H9 (cell line): Measurements from ENCODE around the gene DHRS7C. TPM values are rescaled to one million over a fixed set of nuclear protein-coding genes. Genes with fewer than 3 reads are reported as not detected.

ENCODE experiments used
- DNase-seq: peaks from one replicate; pipeline ENCODE4 v3.0.0-alpha.2; 2017
- H2AFZ ChIP-seq: one replicate; pipeline ENCODE4 v1.6.1; 2013; ENCODE audit warnings: mild to moderate bottlenecking, low read length, control low read depth, moderate library complexity
- H2AK5ac ChIP-seq: 2 replicates; pipeline ENCODE4 v1.6.1; 2013; ENCODE audit warnings: low read length, control low read depth, mixed read lengths; ENCODE audit not compliant: insufficient read length
- H2BK120ac ChIP-seq: one replicate; pipeline ENCODE4 v1.6.1; 2013; ENCODE audit warnings: low read depth, mild to moderate bottlenecking, low read length, control low read depth, inconsistent platforms; ENCODE audit not compliant: poor library complexity, severe bottlenecking
- H2BK12ac ChIP-seq: 2 replicates; pipeline ENCODE4 v1.6.1; 2013; ENCODE audit warnings: low read length, control low read depth, mixed read lengths, low read depth; ENCODE audit not compliant: insufficient read length
- H2BK15ac ChIP-seq: 2 replicates; pipeline ENCODE4 v1.6.1; 2013; ENCODE audit warnings: low read depth, low read length, control low read depth
- H2BK20ac ChIP-seq: one replicate; pipeline ENCODE4 v1.6.1; 2013; ENCODE audit warnings: low read depth, mild to moderate bottlenecking, low read length, control low read depth, inconsistent platforms; ENCODE audit not compliant: poor library complexity, severe bottlenecking
- H2BK5ac ChIP-seq: 2 replicates; pipeline ENCODE4 v1.6.1; 2013; ENCODE audit warnings: low read length, control low read depth, mixed read lengths; ENCODE audit not compliant: insufficient read length
- H3K14ac ChIP-seq: 2 replicates; pipeline ENCODE4 v1.6.1; 2013; ENCODE audit warnings: low read length, control low read depth; ENCODE audit not compliant: insufficient read depth
- H3K18ac ChIP-seq: 2 replicates; pipeline ENCODE4 v1.6.1; 2013; ENCODE audit warnings: low read depth, mild to moderate bottlenecking, mixed read lengths, low read length, control low read depth; ENCODE audit not compliant: insufficient read length
- H3K23ac ChIP-seq: 2 replicates; pipeline ENCODE4 v1.6.1; 2013; ENCODE audit warnings: low read length, control low read depth, mixed read lengths, low read depth; ENCODE audit not compliant: insufficient read length
- H3K23me2 ChIP-seq: 2 replicates; pipeline ENCODE4 v1.6.1; 2013; ENCODE audit warnings: low read depth, mild to moderate bottlenecking, mixed read lengths, low read length, control low read depth; ENCODE audit not compliant: insufficient read length, poor library complexity, severe bottlenecking
- H3K27ac ChIP-seq: 2 replicates; pipeline ENCODE4 v1.5.1; 2013; ENCODE audit warnings: low read length, control low read depth, mixed read lengths, low read depth; ENCODE audit not compliant: insufficient read length
- H3K27me3 ChIP-seq: 2 replicates; pipeline ENCODE4 v1.6.1; 2013; ENCODE audit warnings: low read length, control low read depth, inconsistent platforms; ENCODE audit not compliant: insufficient read depth
- H3K4ac ChIP-seq: 2 replicates; pipeline ENCODE4 v1.6.1; 2013; ENCODE audit warnings: low read depth, mild to moderate bottlenecking, control low read depth, inconsistent platforms, low read length, moderate library complexity
- H3K4me1 ChIP-seq: 2 replicates; pipeline ENCODE4 v1.6.1; 2013; ENCODE audit warnings: low read length, control low read depth, inconsistent platforms; ENCODE audit not compliant: insufficient read depth
- H3K4me2 ChIP-seq: 2 replicates; pipeline ENCODE4 v1.6.1; 2013; ENCODE audit warnings: low read length, control low read depth, mixed read lengths; ENCODE audit not compliant: insufficient read length, insufficient read depth
- H3K56ac ChIP-seq: 2 replicates; pipeline ENCODE4 v1.6.1; 2013; ENCODE audit warnings: low read depth, mild to moderate bottlenecking, mixed read lengths, low read length, control low read depth; ENCODE audit not compliant: insufficient read length
- H3K79me1 ChIP-seq: 2 replicates; pipeline ENCODE4 v1.6.1; 2013; ENCODE audit warnings: low read depth, mild to moderate bottlenecking, moderate library complexity, low read length, control low read depth, inconsistent platforms; ENCODE audit not compliant: insufficient read depth, poor library complexity, severe bottlenecking
- H3K79me2 ChIP-seq: 2 replicates; pipeline ENCODE4 v1.6.1; 2013; ENCODE audit warnings: low read length, control low read depth, inconsistent platforms; ENCODE audit not compliant: insufficient read depth
- H3K9ac ChIP-seq: 2 replicates; pipeline ENCODE4 v1.6.1; 2013; ENCODE audit warnings: low read length, control low read depth, mixed read lengths; ENCODE audit not compliant: insufficient read length; ENCODE audit errors: extremely low read depth
- H3K9me3 ChIP-seq: one replicate; pipeline ENCODE4 v1.6.1; 2013; ENCODE audit warnings: low read depth, low read length, inconsistent platforms; ENCODE audit not compliant: control insufficient read depth
- H3T11ph ChIP-seq: one replicate; pipeline ENCODE4 v1.6.1; 2013; ENCODE audit warnings: mild to moderate bottlenecking, low read length, control low read depth, inconsistent platforms
- H4K20me1 ChIP-seq: one replicate; pipeline ENCODE4 v1.6.1; 2013; ENCODE audit not compliant: control insufficient read depth, insufficient read length, insufficient read depth
- H4K5ac ChIP-seq: 2 replicates; pipeline ENCODE4 v1.6.1; 2013; ENCODE audit warnings: low read depth, mild to moderate bottlenecking, mixed read lengths, low read length, control low read depth; ENCODE audit not compliant: insufficient read length
- H4K8ac ChIP-seq: replicated peaks from 2 replicates; pipeline ENCODE4 v1.6.1; 2013; ENCODE audit warnings: low read length, control low read depth, mixed read lengths, low read depth; ENCODE audit not compliant: insufficient read length
- H4K91ac ChIP-seq: 2 replicates; pipeline ENCODE4 v1.6.1; 2013; ENCODE audit warnings: low read depth, mild to moderate bottlenecking, moderate library complexity, mixed read lengths, low read length, control low read depth; ENCODE audit not compliant: insufficient read length
- H3K27ac Mint-ChIP-seq, 3 experiments: 2 replicates in 2 of 3; 3 replicates in 1 of 3; pipeline ENCODE4 v1.8.0; 2020 to 2021; ENCODE audit warnings: mixed read lengths in 3 of 3, mild to moderate bottlenecking in 1 of 3, moderate library complexity in 1 of 3
- H3K27me3 Mint-ChIP-seq: 2 replicates; pipeline ENCODE4 v1.8.0; 2021; ENCODE audit warnings: low read depth, mild to moderate bottlenecking, moderate library complexity, mixed read lengths
- H3K36me3 Mint-ChIP-seq, 3 experiments: 2 replicates in 2 of 3; 3 replicates in 1 of 3; pipeline ENCODE4 v1.8.0; 2020 to 2021; ENCODE audit warnings: low read depth in 3 of 3, mixed read lengths in 3 of 3; ENCODE audit not compliant: insufficient read depth in 1 of 3
- H3K4me1 Mint-ChIP-seq, 2 experiments: 2 replicates each; pipeline ENCODE4 v1.8.0; 2020; ENCODE audit warnings: mixed read lengths in 2 of 2
- H3K4me3 Mint-ChIP-seq, 2 experiments: 2 replicates in 1 of 2; 3 replicates in 1 of 2; pipeline ENCODE4 v1.8.0; 2020 to 2021; ENCODE audit warnings: mild to moderate bottlenecking in 2 of 2, mixed read lengths in 2 of 2, moderate library complexity in 1 of 2
- H3K9me3 Mint-ChIP-seq, 2 experiments: 2 replicates in 1 of 2; 3 replicates in 1 of 2; pipeline ENCODE4 v1.8.0; 2020; ENCODE audit warnings: mild to moderate bottlenecking in 2 of 2, mixed read lengths in 2 of 2, moderate library complexity in 1 of 2
- WGBS: extraction: QIAGEN DNeasy Blood & Tissue Kit; methylation state at CpG from one replicate; pipeline ENCODE4 v1.1.7; 2013; ENCODE audit warnings: missing lambda C conversion rate, low lambda C conversion rate, mixed read lengths; ENCODE audit not compliant: insufficient read length; ENCODE audit errors: extremely low coverage; 5-methylcytosine and 5-hydroxymethylcytosine counted together
- total RNA-seq: library from RNA; stranded (reverse); gene quantifications from 2 replicates; pipeline ENCODE4 v1.2.1, GENCODE V29; 2021
- TF ChIP-seq, protein P1 (sequence below): fragments of 200-600 bp; sonication (generic); conservative IDR thresholded peaks from 3 replicates; pipeline ENCODE4 v1.8.0; 2021; ENCODE audit warnings: antibody characterized with exemption, mild to moderate bottlenecking

DHRS7C gene
- total RNA-seq, 1 experiment from 2014 or later: not detected

DNA sequence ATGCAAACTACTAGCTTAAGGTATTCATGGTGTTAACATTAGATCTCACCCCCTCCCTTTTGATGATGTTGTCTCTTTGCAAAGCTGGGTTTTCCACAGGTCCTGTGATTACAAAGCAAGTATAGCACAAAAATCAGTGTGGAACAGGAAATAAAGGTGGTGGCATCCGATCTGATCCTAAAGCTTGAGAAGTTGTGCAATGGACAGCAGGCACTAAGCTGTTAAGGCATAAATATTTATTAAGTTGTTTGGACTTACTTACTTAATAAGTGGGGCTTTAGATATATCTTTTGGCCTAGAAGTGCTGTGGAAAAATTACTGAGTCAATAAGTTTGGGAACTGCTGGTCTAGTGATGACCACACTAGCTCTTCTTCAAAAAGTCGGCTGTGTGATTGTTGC, 39.3 kb upstream of the DHRS7C start:
- no peak overlapping the region for H3K4me2 ChIP-seq
- Mint-ChIP-seq H3K27ac (no peak overlapping the region), H3K27me3 (peaks cover 3% of the 10 kb centered on the region), H3K36me3 (no peaks in the 10 kb centered on the region; a peak in 1 of 7 replicates), H3K9me3 (no peaks in the 10 kb centered on the region; a peak in 1 of 5 replicates), H3K4me1 (no peaks in the 10 kb centered on the region), H3K4me3 (no peak overlapping the region)
- H3K4me1 ChIP-seq: no peaks in the 10 kb centered on the region
- DNase-seq: no peak
- no peak overlapping the region for H3K4ac ChIP-seq
- H4K20me1 ChIP-seq: no peaks in the 10 kb centered on the region
- no peak overlapping the region for H3K18ac ChIP-seq
- no peak overlapping the region for H4K91ac ChIP-seq
- no peak overlapping the region for H2BK20ac ChIP-seq
- H2BK12ac ChIP-seq: no peak overlapping the region
- no peaks in the 10 kb centered on the region for H3K9me3 ChIP-seq
- no peak overlapping the region for H4K8ac ChIP-seq
- H3K56ac ChIP-seq: no peak overlapping the region
- TF ChIP-seq, protein P1, sequence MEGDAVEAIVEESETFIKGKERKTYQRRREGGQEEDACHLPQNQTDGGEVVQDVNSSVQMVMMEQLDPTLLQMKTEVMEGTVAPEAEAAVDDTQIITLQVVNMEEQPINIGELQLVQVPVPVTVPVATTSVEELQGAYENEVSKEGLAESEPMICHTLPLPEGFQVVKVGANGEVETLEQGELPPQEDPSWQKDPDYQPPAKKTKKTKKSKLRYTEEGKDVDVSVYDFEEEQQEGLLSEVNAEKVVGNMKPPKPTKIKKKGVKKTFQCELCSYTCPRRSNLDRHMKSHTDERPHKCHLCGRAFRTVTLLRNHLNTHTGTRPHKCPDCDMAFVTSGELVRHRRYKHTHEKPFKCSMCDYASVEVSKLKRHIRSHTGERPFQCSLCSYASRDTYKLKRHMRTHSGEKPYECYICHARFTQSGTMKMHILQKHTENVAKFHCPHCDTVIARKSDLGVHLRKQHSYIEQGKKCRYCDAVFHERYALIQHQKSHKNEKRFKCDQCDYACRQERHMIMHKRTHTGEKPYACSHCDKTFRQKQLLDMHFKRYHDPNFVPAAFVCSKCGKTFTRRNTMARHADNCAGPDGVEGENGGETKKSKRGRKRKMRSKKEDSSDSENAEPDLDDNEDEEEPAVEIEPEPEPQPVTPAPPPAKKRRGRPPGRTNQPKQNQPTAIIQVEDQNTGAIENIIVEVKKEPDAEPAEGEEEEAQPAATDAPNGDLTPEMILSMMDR: no peak
- no peak overlapping the region for H3T11ph ChIP-seq
- H2AK5ac ChIP-seq: no peak overlapping the region
- no peak overlapping the region for H3K9ac ChIP-seq
- WGBS: no CpG with 5 or more reads among the region's 2 CpGs
- no peak overlapping the region for H3K27ac ChIP-seq
- no peak overlapping the region for H3K14ac ChIP-seq
- no peaks in the 10 kb centered on the region for H3K79me1 ChIP-seq
- no peak overlapping the region for H2BK5ac ChIP-seq
- H3K23me2 ChIP-seq: no peaks in the 10 kb centered on the region
- H2AFZ ChIP-seq: no peak overlapping the region
- no peak overlapping the region for H2BK15ac ChIP-seq
- no peak overlapping the region for H2BK120ac ChIP-seq
- H4K5ac ChIP-seq: no peak overlapping the region
- H3K79me2 ChIP-seq: no peaks in the 10 kb centered on the region
- no peak overlapping the region for H3K23ac ChIP-seq
- H3K27me3 ChIP-seq: no peaks in the 10 kb centered on the region
